NB4 (cell line): ENCODE measurements around the gene TLL2.

Source experiments
- MYC ChIP-seq: IDR thresholded peaks from 2 replicates; pipeline ENCODE4 v1.6.1; 2011; ENCODE audit warnings: low read depth, low read length
- POLR2A ChIP-seq: IDR thresholded peaks from 2 replicates; pipeline ENCODE4 v1.6.1; 2011; ENCODE audit warnings: mild to moderate bottlenecking; ENCODE audit not compliant: insufficient read length; ENCODE audit errors: extremely low read depth
- TF ChIP-seq, protein P1 (sequence below): IDR thresholded peaks from one replicate; pipeline ENCODE4 v1.5.1; 2012; ENCODE audit warnings: low read depth, low read length
- TF ChIP-seq, protein P2 (sequence below): IDR thresholded peaks from 2 replicates; pipeline ENCODE4 v1.6.1; 2011; ENCODE audit warnings: low read depth, low read length

DNA sequence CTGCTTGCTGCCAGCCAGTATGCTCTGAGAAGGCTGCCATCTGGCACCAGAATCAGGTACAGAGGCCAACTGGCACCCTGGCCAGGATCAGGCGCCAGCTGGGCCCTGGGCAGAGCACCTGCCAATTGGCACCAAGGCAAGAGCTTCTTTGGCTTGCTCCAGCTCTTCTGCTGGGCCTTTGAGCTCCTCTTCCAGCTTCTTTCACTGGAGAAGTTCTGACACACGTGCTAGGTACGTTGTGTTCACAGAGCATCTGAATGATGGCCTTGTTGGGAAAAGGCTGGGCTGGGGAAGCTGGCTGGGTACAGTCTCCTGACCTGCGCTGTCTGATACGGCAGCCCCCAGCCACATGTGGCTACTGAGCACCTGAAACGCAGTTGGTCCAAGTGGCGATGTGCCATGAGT lies 123.3 kb downstream of the TLL2 start:
- TF ChIP-seq, protein P1, sequence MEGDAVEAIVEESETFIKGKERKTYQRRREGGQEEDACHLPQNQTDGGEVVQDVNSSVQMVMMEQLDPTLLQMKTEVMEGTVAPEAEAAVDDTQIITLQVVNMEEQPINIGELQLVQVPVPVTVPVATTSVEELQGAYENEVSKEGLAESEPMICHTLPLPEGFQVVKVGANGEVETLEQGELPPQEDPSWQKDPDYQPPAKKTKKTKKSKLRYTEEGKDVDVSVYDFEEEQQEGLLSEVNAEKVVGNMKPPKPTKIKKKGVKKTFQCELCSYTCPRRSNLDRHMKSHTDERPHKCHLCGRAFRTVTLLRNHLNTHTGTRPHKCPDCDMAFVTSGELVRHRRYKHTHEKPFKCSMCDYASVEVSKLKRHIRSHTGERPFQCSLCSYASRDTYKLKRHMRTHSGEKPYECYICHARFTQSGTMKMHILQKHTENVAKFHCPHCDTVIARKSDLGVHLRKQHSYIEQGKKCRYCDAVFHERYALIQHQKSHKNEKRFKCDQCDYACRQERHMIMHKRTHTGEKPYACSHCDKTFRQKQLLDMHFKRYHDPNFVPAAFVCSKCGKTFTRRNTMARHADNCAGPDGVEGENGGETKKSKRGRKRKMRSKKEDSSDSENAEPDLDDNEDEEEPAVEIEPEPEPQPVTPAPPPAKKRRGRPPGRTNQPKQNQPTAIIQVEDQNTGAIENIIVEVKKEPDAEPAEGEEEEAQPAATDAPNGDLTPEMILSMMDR = no peak
- TF ChIP-seq POLR2A (no peak), MYC (no peak)
- TF ChIP-seq, protein P2, sequence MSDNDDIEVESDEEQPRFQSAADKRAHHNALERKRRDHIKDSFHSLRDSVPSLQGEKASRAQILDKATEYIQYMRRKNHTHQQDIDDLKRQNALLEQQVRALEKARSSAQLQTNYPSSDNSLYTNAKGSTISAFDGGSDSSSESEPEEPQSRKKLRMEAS = no peak
